T-helper 2 cell treated with Interferon-gamma antibody and Interleukin-4, amounts not matched to agents 5 μg/mL and 100 μg/mL, for 36 hours (primary cell): ENCODE measurements around the gene PPP1R15A.

Experiments used
- DNase-seq: peaks from one replicate; pipeline ENCODE4 v3.0.0; 2021; ENCODE audit warnings: low spot score
- H3K27ac Mint-ChIP-seq: one replicate; pipeline ENCODE4 v1.8.0; 2021; ENCODE audit warnings: mild to moderate bottlenecking, mixed read lengths
- H3K27me3 Mint-ChIP-seq: one replicate; pipeline ENCODE4 v1.8.0; 2021; ENCODE audit warnings: low read depth, mixed read lengths
- H3K36me3 Mint-ChIP-seq: one replicate; pipeline ENCODE4 v1.8.0; 2021; ENCODE audit warnings: low read depth, mixed read lengths
- H3K4me1 Mint-ChIP-seq: one replicate; pipeline ENCODE4 v1.8.0; 2021; ENCODE audit warnings: low read depth, mixed read lengths
- H3K4me3 Mint-ChIP-seq: one replicate; pipeline ENCODE4 v1.8.0; 2022; ENCODE audit warnings: mild to moderate bottlenecking, moderate library complexity, mixed read lengths
- H3K9me3 Mint-ChIP-seq: one replicate; pipeline ENCODE4 v1.8.0; 2021; ENCODE audit warnings: mixed read lengths

PPP1R15A gene

GRCh38 chr19:48922548-48923490, 50.6 kb downstream of the PPP1R15A start:
- Mint-ChIP-seq H3K27me3 (no peaks in the 10 kb centered on the region), H3K27ac (no peak overlapping the region), H3K9me3 (no peaks in the 10 kb centered on the region), H3K4me3 (no peak overlapping the region), H3K4me1 (peaks cover 5% of the 10 kb centered on the region), H3K36me3 (peaks cover 24% of the 10 kb centered on the region)
- no peak for DNase-seq

GRCh38 chr19:48925240-48925843, 53.1 kb downstream of the PPP1R15A start:
- no peak overlapping the region for H3K4me3 Mint-ChIP-seq
- H3K27ac Mint-ChIP-seq: no peak overlapping the region
- H3K4me1 Mint-ChIP-seq: peaks cover 4% of the 10 kb centered on the region
- no peaks in the 10 kb centered on the region for H3K9me3 Mint-ChIP-seq
- DNase-seq: no peak
- peaks cover 13% of the 10 kb centered on the region for H3K36me3 Mint-ChIP-seq
- H3K27me3 Mint-ChIP-seq: no peaks in the 10 kb centered on the region
